Islet of Langerhans (tissue), 1 donor: Measurements from ENCODE around the gene PGM2L1.
"Not testable (repeated sequence)": the region's sequence is repeated elsewhere in the genome, so short reads cannot be mapped to it uniquely, and the experiment has no call there.

Source experiments
- FAIRE-seq: peaks from one replicate; lab custom pipeline; 2011; peaks lifted over from hg19 to GRCh38; lab: Jason Lieb, UNC

Gene PGM2L1

GRCh38 chr11:74333193-74333592, 65.0 kb downstream of the PGM2L1 start:
- FAIRE-seq: no peak

GRCh38 chr11:74332291-74332690, 65.9 kb downstream of the PGM2L1 start:
- FAIRE-seq: no peak

GRCh38 chr11:74331000-74331399, 67.2 kb downstream of the PGM2L1 start:
- not testable (repeated sequence) for FAIRE-seq

- FAIRE-seq: peak; percentile 36
These were observed 68.0 kb downstream of the PGM2L1 start for GRCh38 chr11:74330075-74330858.

GRCh38 chr11:74327076-74327475, 71.2 kb downstream of the PGM2L1 start:
- no peak for FAIRE-seq

GRCh38 chr11:74326665-74327064, 71.6 kb downstream of the PGM2L1 start:
- FAIRE-seq: no peak

- no peak for FAIRE-seq
These were observed 72.3 kb downstream of the PGM2L1 start for GRCh38 chr11:74325649-74326645.

GRCh38 chr11:74322667-74323066, 75.6 kb downstream of the PGM2L1 start:
- no peak for FAIRE-seq

GRCh38 chr11:74321487-74322188, 76.6 kb downstream of the PGM2L1 start:
- FAIRE-seq: no peak

- FAIRE-seq: no peak
These were observed 77.7 kb downstream of the PGM2L1 start for GRCh38 chr11:74320538-74320937.

GRCh38 chr11:74319139-74319816, 79.0 kb downstream of the PGM2L1 start:
- no peak for FAIRE-seq

- FAIRE-seq: no peak
These were observed 79.8 kb downstream of the PGM2L1 start for GRCh38 chr11:74318241-74318932.

- no peak for FAIRE-seq
These were observed 81.3 kb downstream of the PGM2L1 start for GRCh38 chr11:74316772-74317505.

- no peak for FAIRE-seq
These were observed 85.9 kb downstream of the PGM2L1 start for GRCh38 chr11:74312326-74312725.

GRCh38 chr11:74311352-74311926, 86.8 kb downstream of the PGM2L1 start, which contains the start of gene P4HA3:
Gene P4HA3, minus strand, starts transcription at chr11:74311640. Its CDS starts 29 bp downstream, at chr11:74311611.
- no peak for FAIRE-seq

- FAIRE-seq: no peak
These were observed 87.4 kb downstream of the PGM2L1 start for GRCh38 chr11:74310857-74311256.

- FAIRE-seq: no peak
These were observed 90.8 kb downstream of the PGM2L1 start for GRCh38 chr11:74307434-74307833.

GRCh38 chr11:74306435-74307175, 91.6 kb downstream of the PGM2L1 start:
- no peak for FAIRE-seq

GRCh38 chr11:74299015-74299414, 99.2 kb downstream of the PGM2L1 start:
- no peak for FAIRE-seq
